Neural crest cell (in vitro differentiated cells): ENCODE measurements around the gene KCNK17. TPM values are rescaled to one million over a fixed set of nuclear protein-coding genes. Genes with fewer than 3 reads are reported as not detected.

Experiments used
- DNase-seq: peaks from one replicate; pipeline ENCODE4 v3.0.0; 2021; ENCODE audit warnings: low read depth, mixed read lengths, low spot score
- H3K27ac Mint-ChIP-seq: one replicate; pipeline ENCODE4 v1.8.0; 2021; ENCODE audit warnings: mild to moderate bottlenecking, mixed read lengths; ENCODE audit not compliant: unreplicated experiment
- H3K27me3 Mint-ChIP-seq: 2 replicates; pipeline ENCODE4 v1.8.0; 2021; ENCODE audit warnings: low read depth, mild to moderate bottlenecking, mixed read lengths
- H3K36me3 Mint-ChIP-seq: 2 replicates; pipeline ENCODE4 v1.8.0; 2021; ENCODE audit warnings: low read depth, mild to moderate bottlenecking, mixed read lengths
- H3K4me1 Mint-ChIP-seq: 2 replicates; pipeline ENCODE4 v1.8.0; 2021; ENCODE audit warnings: mixed read lengths
- H3K4me3 Mint-ChIP-seq: one replicate; pipeline ENCODE4 v1.8.0; 2021; ENCODE audit warnings: mild to moderate bottlenecking, mixed read lengths
- H3K9me3 Mint-ChIP-seq: 2 replicates; pipeline ENCODE4 v1.8.0; 2021; ENCODE audit warnings: mixed read lengths
- CTCF ChIP-seq: fragments of 200-600 bp; sonication (generic); conservative IDR thresholded peaks from 2 replicates; pipeline ENCODE4 v1.5.0; 2021; ENCODE audit warnings: antibody characterized with exemption, mild to moderate bottlenecking
- total RNA-seq: library from RNA; stranded (reverse); gene quantifications from 2 replicates; pipeline ENCODE4 v1.2.1, GENCODE V29; 2021

KCNK17 gene
- total RNA-seq, 1 donor from 2014 or later: 1.6 TPM

GRCh38 chr6:39313526-39314272 lies 520 bp downstream of the KCNK17 start:
- H3K27me3 Mint-ChIP-seq: peaks cover 88% of the 10 kb centered on the region
- H3K4me3 Mint-ChIP-seq: peak overlapping the region; percentile 27
- H3K9me3 Mint-ChIP-seq: no peaks in the 10 kb centered on the region
- no peak for TF ChIP-seq CTCF
- H3K36me3 Mint-ChIP-seq: peaks cover 4% of the 10 kb centered on the region
- peak; percentile 2 for DNase-seq
- H3K27ac Mint-ChIP-seq: no peak overlapping the region
- no peaks in the 10 kb centered on the region for H3K4me1 Mint-ChIP-seq

- no peak for DNase-seq
- Mint-ChIP-seq H3K4me3 (no peak overlapping the region), H3K27ac (no peak overlapping the region), H3K4me1 (no peaks in the 10 kb centered on the region), H3K36me3 (peaks cover 4% of the 10 kb centered on the region), H3K27me3 (peaks cover 81% of the 10 kb centered on the region), H3K9me3 (no peaks in the 10 kb centered on the region)
- no peak for TF ChIP-seq CTCF
Observed at GRCh38 chr6:39312912-39313525, 1.2 kb downstream of the KCNK17 start.

- no peak overlapping the region for H3K4me3 Mint-ChIP-seq
- DNase-seq: no peak
- no peaks in the 10 kb centered on the region for H3K9me3 Mint-ChIP-seq
- TF ChIP-seq CTCF: no peak
- H3K4me1 Mint-ChIP-seq: no peaks in the 10 kb centered on the region
- H3K27ac Mint-ChIP-seq: no peak overlapping the region
- peaks cover 58% of the 10 kb centered on the region for H3K27me3 Mint-ChIP-seq
- peaks cover 4% of the 10 kb centered on the region for H3K36me3 Mint-ChIP-seq
Observed at GRCh38 chr6:39310542-39310941, 3.7 kb downstream of the KCNK17 start.

- Mint-ChIP-seq H3K4me1 (no peaks in the 10 kb centered on the region), H3K4me3 (no peak overlapping the region), H3K9me3 (no peaks in the 10 kb centered on the region), H3K27ac (no peak overlapping the region), H3K36me3 (peaks cover 4% of the 10 kb centered on the region), H3K27me3 (peaks cover 53% of the 10 kb centered on the region)
- TF ChIP-seq CTCF: peak; percentile 91
- DNase-seq: peak; percentile 83
Observed at GRCh38 chr6:39309942-39310531, 4.2 kb downstream of the KCNK17 start.

GRCh38 chr6:39307462-39307861 lies 6.8 kb downstream of the KCNK17 start:
- Mint-ChIP-seq H3K27me3 (peaks cover 27% of the 10 kb centered on the region), H3K9me3 (no peaks in the 10 kb centered on the region), H3K27ac (no peak overlapping the region), H3K4me3 (no peak overlapping the region), H3K4me1 (peaks cover 6% of the 10 kb centered on the region), H3K36me3 (peaks cover 4% of the 10 kb centered on the region)
- DNase-seq: no peak
- no peak for TF ChIP-seq CTCF
